ENCODE data around the gene OR10A6. TPM values are rescaled to one million over a fixed set of nuclear protein-coding genes. Genes with fewer than 3 reads are reported as not detected.

The OR10A6 gene
- total and polyA plus RNA-seq, 9 of the 15 experiments (the other 6 are each of a cell fraction or from before 2014, with no cell fraction given) = not detected

GRCh38 chr11:7905961-7906429 is 25.1 kb downstream of the OR10A6 start (continued):
- TF ChIP-seq BRF2 (IDR thresholded peaks at IDR 0.05; ENCODE audit: borderline replicate concordance, insufficient read depth, insufficient read length) (no peak), ZNF586 (CRISPR knock-in tag; conservative IDR thresholded peaks at IDR 0.05) (no peak), HMBOX1 (IDR thresholded peaks at IDR 0.05) (no peak)

- Histone ChIP-seq H3K36me3 (ENCODE audit: control insufficient read depth, insufficient read depth, low read length) (no peaks in the 10 kb centered on the region), H3K4me2 (ENCODE audit: insufficient read depth, low read length) (no peak overlapping the region), H3K4me1 (replicated peaks in 1 of 2; ENCODE audit: control insufficient read depth in 2 of 2, insufficient read depth in 2 of 2, low read length in 2 of 2) (no peaks in the 10 kb centered on the region), H4K20me1 (replicated peaks; ENCODE audit: control insufficient read depth, insufficient read depth, low read length) (no peaks in the 10 kb centered on the region), H3K4me3 (no peak overlapping the region), H3K27me3 (ENCODE audit: control insufficient read depth in 2 of 2, insufficient read depth in 2 of 2, low read length in 2 of 2) (no peaks in the 10 kb centered on the region; a peak in 1 of 5 replicates), H3K79me2 (ENCODE audit: control insufficient read depth, insufficient read depth, low read length) (no peaks in the 10 kb centered on the region), H3K27ac (ENCODE audit: extremely low read depth, low read depth, low read length) (no peak overlapping the region), H3K9me1 (ENCODE audit: control insufficient read depth, insufficient read depth, low read length) (no peaks in the 10 kb centered on the region), H2AFZ (ENCODE audit: low read depth, low read length) (no peak overlapping the region), H3K9ac (ENCODE audit: insufficient read depth in 1 of 2, low read depth in 2 of 2, low read length in 2 of 2) (no peak overlapping the region), H3K9me3 (replicated peaks; ENCODE audit: control insufficient read depth, insufficient read depth, low read depth, low read length) (no peaks in the 10 kb centered on the region)
- no peak for DNase-seq (ENCODE audit: extremely low read depth in 1 of 4, low spot score in 3 of 4)
- CTCF ChIA-PET (ENCODE audit: low intra/inter-chr PET ratio) = no interaction called here
- POLR2A ChIA-PET = interaction anchor here (0.7 kb wide), 2 partner anchors 82 to 1251 kb away, joined by 3 to 4 read pairs; partner anchors contain the start of gene EIF3F
- in situ Hi-C loops (cut with MboI) = no loop called here
- intact Hi-C loops (cut with micrococcal nuclease) = no loop called here
- no peak for FAIRE-seq
- no TSS peak for BruUV-seq (replicated peaks)
- WGBS (ENCODE audit: insufficient coverage, low coverage, missing lambda C conversion rate) = 0% methylated on average over 9 of the region's 9 CpGs
- ATAC-seq = no peak
- TF ChIP-seq MXD1 (CRISPR knock-in tag; IDR thresholded peaks at IDR 0.05; ENCODE audit: borderline replicate concordance, poor library complexity, severe bottlenecking) (no peak), PTRF (tag; IDR thresholded peaks at IDR 0.05) (no peak), C11orf30 (IDR thresholded peaks at IDR 0.05; ENCODE audit: low read depth) (no peak), ZNF121 (CRISPR knock-in tag; conservative IDR thresholded peaks at IDR 0.05) (no peak), ZFP1 (CRISPR knock-in tag; IDR thresholded peaks at IDR 0.05) (no peak), TSHZ1 (CRISPR knock-in tag; IDR thresholded peaks at IDR 0.05) (no peak), RBM34 (IDR thresholded peaks at IDR 0.05; ENCODE audit: borderline replicate concordance, insufficient read depth, low read length) (no peak), RAD21 (CRISPR knock-in tag; conservative IDR thresholded peaks at IDR 0.05 in 1 of 2, IDR thresholded peaks at IDR 0.05 in 1 of 2) (no peak), ZBTB12 (CRISPR knock-in tag; IDR thresholded peaks at IDR 0.05) (no peak), SP1 (CRISPR knock-in tag; IDR thresholded peaks at IDR 0.05) (no peak), MXI1 (IDR thresholded peaks at IDR 0.05; ENCODE audit: low read depth, low read length) (no peak)
Measured at GRCh38 chr11:7905549-7905948, 25.5 kb downstream of the OR10A6 start.

Data from K562 (cell line).